HepG2 (cell line): ENCODE data around the gene CAD. TPM values are rescaled to one million over a fixed set of nuclear protein-coding genes. Genes with fewer than 3 reads are reported as not detected.
A peak's percentile ranks its signal among the peaks of the same experiment; 100 is the strongest.

Source experiments
- ARHGAP35 ChIP-seq: sonication (generic); formaldehyde crosslinking; IDR thresholded peaks from 2 replicates; pipeline ENCODE4 v1.9.0; 2022; ENCODE audit warnings: mild to moderate bottlenecking, inconsistent platforms, moderate library complexity, missing genetic modification reagents, borderline replicate concordance
- CHD4 ChIP-seq: fragments of 200-600 bp; sonication (generic); IDR thresholded peaks from 2 replicates; pipeline ENCODE4 v1.7.0; 2017; ENCODE audit warnings: mild to moderate bottlenecking, low read length, borderline replicate concordance
- FLYWCH1 ChIP-seq: sonication (generic); formaldehyde crosslinking; IDR thresholded peaks from 2 replicates; pipeline ENCODE4 v1.8.1; 2023; ENCODE audit warnings: mild to moderate bottlenecking, missing genetic modification reagents
- MTA3 ChIP-seq: sonication (generic); formaldehyde crosslinking; IDR thresholded peaks from 2 replicates; pipeline ENCODE4 v1.4.0; 2020; ENCODE audit warnings: missing genetic modification reagents
- MTF2 ChIP-seq: sonication (generic); formaldehyde crosslinking; IDR thresholded peaks from 2 replicates; pipeline ENCODE4 v1.5.0; 2020; ENCODE audit warnings: missing genetic modification reagents, borderline replicate concordance
- NBN ChIP-seq: fragments of 450-650 bp; conservative IDR thresholded peaks from 2 replicates; pipeline ENCODE4 v1.6.1; 2017
- NFATC3 ChIP-seq: sonication (generic); formaldehyde crosslinking; IDR thresholded peaks from 2 replicates; pipeline ENCODE4 v1.5.1; 2020; ENCODE audit warnings: mild to moderate bottlenecking, missing genetic modification reagents
- PAX8 ChIP-seq: sonication (generic); formaldehyde crosslinking; IDR thresholded peaks from 2 replicates; pipeline ENCODE4 v1.8.0; 2022; ENCODE audit warnings: mild to moderate bottlenecking, missing genetic modification reagents, borderline replicate concordance
- RAD21 ChIP-seq: fragments of 450-650 bp; formaldehyde crosslinking; IDR thresholded peaks from 2 replicates; pipeline ENCODE4 v1.5.0; 2020; ENCODE audit warnings: mild to moderate bottlenecking
- TERF1 ChIP-seq: sonication (generic); formaldehyde crosslinking; IDR thresholded peaks from 2 replicates; pipeline ENCODE4 v1.8.0; 2022; ENCODE audit warnings: mild to moderate bottlenecking, missing genetic modification reagents, moderate library complexity
- ZNF343 ChIP-seq: sonication (generic); formaldehyde crosslinking; IDR thresholded peaks from 2 replicates; pipeline ENCODE4 v1.4.0; 2020; ENCODE audit warnings: mild to moderate bottlenecking, missing genetic modification reagents
- ZNF354B ChIP-seq: sonication (generic); formaldehyde crosslinking; IDR thresholded peaks from 2 replicates; pipeline ENCODE4 v1.8.0; 2022; ENCODE audit warnings: mild to moderate bottlenecking, missing genetic modification reagents
- ZNF761 ChIP-seq: sonication (generic); formaldehyde crosslinking; conservative IDR thresholded peaks from 2 replicates; pipeline ENCODE4 v1.4.0; 2020; ENCODE audit warnings: mild to moderate bottlenecking, missing genetic modification reagents
- ZNF781 ChIP-seq: sonication (generic); formaldehyde crosslinking; IDR thresholded peaks from 2 replicates; pipeline ENCODE4 v1.5.1; 2020; ENCODE audit warnings: borderline replicate concordance, mild to moderate bottlenecking, missing genetic modification reagents; ENCODE audit errors: not compliant biosample characterization
- ZNF850 ChIP-seq: sonication (generic); formaldehyde crosslinking; conservative IDR thresholded peaks from 2 replicates; pipeline ENCODE4 v1.9.0; 2021; ENCODE audit warnings: mild to moderate bottlenecking, missing genetic modification reagents
- polyA plus RNA-seq, 8 experiments: library from polyadenylated mRNA; depleted of rRNA in 3 of 8; stranded (reverse) in 7 of 8; unstranded in 1 of 8; fragments of >200 nt; fragmentation: Illumina TruSeq in 4 of 8; extraction: Trizol in 4 of 8; gene quantifications; 2 replicates each; pipeline versions ENCODE4 v1.2.1 to v1.2.3, GENCODE V29; 2011 to 2016; ENCODE audit warnings: low read depth in 4 of 8, missing spikeins in 1 of 8, mixed read lengths in 1 of 8; ENCODE audit not compliant: insufficient read depth in 1 of 8
- total RNA-seq, 5 experiments: library from RNA; depleted of rRNA; stranded (reverse); fragments of >200 nt; fragmentation: Illumina TruSeq; extraction: Trizol; gene quantifications; 2 replicates each; pipeline ENCODE4 v1.2.3, GENCODE V29; 2016; ENCODE audit warnings: low read depth in 1 of 5
- TF ChIP-seq, protein P1 (sequence below): sonication (generic); formaldehyde crosslinking; IDR thresholded peaks from 2 replicates; pipeline ENCODE4 v1.8.0; 2022; ENCODE audit warnings: mild to moderate bottlenecking, missing genetic modification reagents; ENCODE audit not compliant: insufficient replicate concordance
- TF ChIP-seq, protein P2 (sequence below): sonication (generic); formaldehyde crosslinking; IDR thresholded peaks from 2 replicates; pipeline ENCODE4 v1.8.0; 2022; ENCODE audit warnings: missing genetic modification reagents, mild to moderate bottlenecking, inconsistent platforms, borderline replicate concordance
- TF ChIP-seq, protein P3 (sequence below): sonication (generic); formaldehyde crosslinking; IDR thresholded peaks from 2 replicates; pipeline ENCODE4 v1.4.0; 2020; ENCODE audit warnings: mild to moderate bottlenecking, missing genetic modification reagents
- TF ChIP-seq, protein P4 (sequence below): IDR thresholded peaks from 2 replicates; pipeline ENCODE4 v1.6.1; 2016; ENCODE audit warnings: low read depth
- TF ChIP-seq, protein P5 (sequence below): sonication (generic); formaldehyde crosslinking; IDR thresholded peaks from 2 replicates; pipeline ENCODE4 v1.5.0; 2020; ENCODE audit warnings: mild to moderate bottlenecking, missing genetic modification reagents

The CAD gene
- total and polyA plus RNA-seq, 2 of the 13 experiments (the other 11 are each of a cell fraction or from before 2014, with no cell fraction given), result 21.7 to 37.0 TPM

- TF ChIP-seq, protein P1, sequence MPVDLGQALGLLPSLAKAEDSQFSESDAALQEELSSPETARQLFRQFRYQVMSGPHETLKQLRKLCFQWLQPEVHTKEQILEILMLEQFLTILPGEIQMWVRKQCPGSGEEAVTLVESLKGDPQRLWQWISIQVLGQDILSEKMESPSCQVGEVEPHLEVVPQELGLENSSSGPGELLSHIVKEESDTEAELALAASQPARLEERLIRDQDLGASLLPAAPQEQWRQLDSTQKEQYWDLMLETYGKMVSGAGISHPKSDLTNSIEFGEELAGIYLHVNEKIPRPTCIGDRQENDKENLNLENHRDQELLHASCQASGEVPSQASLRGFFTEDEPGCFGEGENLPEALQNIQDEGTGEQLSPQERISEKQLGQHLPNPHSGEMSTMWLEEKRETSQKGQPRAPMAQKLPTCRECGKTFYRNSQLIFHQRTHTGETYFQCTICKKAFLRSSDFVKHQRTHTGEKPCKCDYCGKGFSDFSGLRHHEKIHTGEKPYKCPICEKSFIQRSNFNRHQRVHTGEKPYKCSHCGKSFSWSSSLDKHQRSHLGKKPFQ (CRISPR knock-in tag), result no peak
- TF ChIP-seq ZNF850 (no peak), MTF2 (no peak), ZNF781 (CRISPR knock-in tag) (no peak), RAD21 (0 out of 2 replicates have a peak, but pooled peaks have one; percentile 23), ZNF343 (CRISPR knock-in tag) (no peak), FLYWCH1 (CRISPR knock-in tag) (no peak), MTA3 (no peak), PAX8 (CRISPR knock-in tag) (no peak), NFATC3 (CRISPR knock-in tag) (no peak), CHD4 (peak; percentile 96), ARHGAP35 (CRISPR knock-in tag) (no peak), NBN (no peak), ZNF761 (no peak), TERF1 (no peak), ZNF354B (no peak)
- TF ChIP-seq, protein P2, sequence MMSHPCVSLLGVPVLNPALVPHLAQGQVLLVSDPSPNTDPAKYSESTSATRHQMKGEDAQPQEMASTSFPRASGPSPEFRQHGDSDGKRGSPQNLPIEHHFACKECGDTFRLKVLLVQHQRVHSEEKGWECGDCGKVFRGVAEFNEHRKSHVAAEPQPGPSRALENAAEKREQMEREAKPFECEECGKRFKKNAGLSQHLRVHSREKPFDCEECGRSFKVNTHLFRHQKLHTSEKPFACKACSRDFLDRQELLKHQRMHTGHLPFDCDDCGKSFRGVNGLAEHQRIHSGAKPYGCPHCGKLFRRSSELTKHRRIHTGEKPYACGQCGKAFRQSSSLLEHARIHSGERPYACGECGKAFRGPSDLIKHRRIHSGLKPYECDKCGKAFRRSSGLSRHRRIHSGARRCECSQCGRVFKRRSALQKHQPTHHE (CRISPR knock-in tag), result no peak
- TF ChIP-seq, protein P3, sequence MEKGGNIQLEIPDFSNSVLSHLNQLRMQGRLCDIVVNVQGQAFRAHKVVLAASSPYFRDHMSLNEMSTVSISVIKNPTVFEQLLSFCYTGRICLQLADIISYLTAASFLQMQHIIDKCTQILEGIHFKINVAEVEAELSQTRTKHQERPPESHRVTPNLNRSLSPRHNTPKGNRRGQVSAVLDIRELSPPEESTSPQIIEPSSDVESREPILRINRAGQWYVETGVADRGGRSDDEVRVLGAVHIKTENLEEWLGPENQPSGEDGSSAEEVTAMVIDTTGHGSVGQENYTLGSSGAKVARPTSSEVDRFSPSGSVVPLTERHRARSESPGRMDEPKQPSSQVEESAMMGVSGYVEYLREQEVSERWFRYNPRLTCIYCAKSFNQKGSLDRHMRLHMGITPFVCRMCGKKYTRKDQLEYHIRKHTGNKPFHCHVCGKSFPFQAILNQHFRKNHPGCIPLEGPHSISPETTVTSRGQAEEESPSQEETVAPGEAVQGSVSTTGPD (CRISPR knock-in tag), result peak; percentile 65
- TF ChIP-seq, protein P4, sequence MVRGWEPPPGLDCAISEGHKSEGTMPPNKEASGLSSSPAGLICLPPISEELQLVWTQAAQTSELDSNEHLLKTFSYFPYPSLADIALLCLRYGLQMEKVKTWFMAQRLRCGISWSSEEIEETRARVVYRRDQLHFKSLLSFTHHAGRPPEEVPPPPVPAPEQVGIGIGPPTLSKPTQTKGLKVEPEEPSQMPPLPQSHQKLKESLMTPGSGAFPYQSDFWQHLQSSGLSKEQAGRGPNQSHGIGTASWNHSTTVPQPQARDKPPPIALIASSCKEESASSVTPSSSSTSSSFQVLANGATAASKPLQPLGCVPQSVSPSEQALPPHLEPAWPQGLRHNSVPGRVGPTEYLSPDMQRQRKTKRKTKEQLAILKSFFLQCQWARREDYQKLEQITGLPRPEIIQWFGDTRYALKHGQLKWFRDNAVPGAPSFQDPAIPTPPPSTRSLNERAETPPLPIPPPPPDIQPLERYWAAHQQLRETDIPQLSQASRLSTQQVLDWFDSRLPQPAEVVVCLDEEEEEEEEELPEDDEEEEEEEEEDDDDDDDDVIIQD, result peak; percentile 95
- TF ChIP-seq, protein P5, sequence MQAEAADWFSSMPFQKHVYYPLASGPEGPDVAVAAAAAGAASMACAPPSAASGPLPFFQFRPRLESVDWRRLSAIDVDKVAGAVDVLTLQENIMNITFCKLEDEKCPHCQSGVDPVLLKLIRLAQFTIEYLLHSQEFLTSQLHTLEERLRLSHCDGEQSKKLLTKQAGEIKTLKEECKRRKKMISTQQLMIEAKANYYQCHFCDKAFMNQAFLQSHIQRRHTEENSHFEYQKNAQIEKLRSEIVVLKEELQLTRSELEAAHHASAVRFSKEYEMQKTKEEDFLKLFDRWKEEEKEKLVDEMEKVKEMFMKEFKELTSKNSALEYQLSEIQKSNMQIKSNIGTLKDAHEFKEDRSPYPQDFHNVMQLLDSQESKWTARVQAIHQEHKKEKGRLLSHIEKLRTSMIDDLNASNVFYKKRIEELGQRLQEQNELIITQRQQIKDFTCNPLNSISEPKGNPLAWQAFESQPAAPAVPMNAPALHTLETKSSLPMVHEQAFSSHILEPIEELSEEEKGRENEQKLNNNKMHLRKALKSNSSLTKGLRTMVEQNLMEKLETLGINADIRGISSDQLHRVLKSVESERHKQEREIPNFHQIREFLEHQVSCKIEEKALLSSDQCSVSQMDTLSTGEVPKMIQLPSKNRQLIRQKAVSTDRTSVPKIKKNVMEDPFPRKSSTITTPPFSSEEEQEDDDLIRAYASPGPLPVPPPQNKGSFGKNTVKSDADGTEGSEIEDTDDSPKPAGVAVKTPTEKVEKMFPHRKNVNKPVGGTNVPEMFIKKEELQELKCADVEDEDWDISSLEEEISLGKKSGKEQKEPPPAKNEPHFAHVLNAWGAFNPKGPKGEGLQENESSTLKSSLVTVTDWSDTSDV (CRISPR knock-in tag), result no peak
These were observed 45.8 kb upstream of the CAD start (continued) for GRCh38 chr2:27171351-27171848.
